Immature natural killer cell (primary cell): ENCODE measurements around the gene TNKS1BP1. TPM values are rescaled to one million over a fixed set of nuclear protein-coding genes. Genes with fewer than 3 reads are reported as not detected.

ENCODE experiments used
- DNase-seq, 3 donors: peaks; one replicate each; pipeline ENCODE4 v3.0.0; 2022; ENCODE audit warnings: mixed read lengths in 1 of 3
- H3K27ac Mint-ChIP-seq, 6 donors: one replicate each; pipeline ENCODE4 v1.8.0; 2020; ENCODE audit warnings: mixed read lengths in 6 of 6, mild to moderate bottlenecking in 5 of 6, inconsistent platforms in 4 of 6, moderate library complexity in 3 of 6
- H3K27me3 Mint-ChIP-seq, 3 donors: one replicate each; pipeline ENCODE4 v1.8.0; 2020 to 2021; ENCODE audit warnings: low read depth in 3 of 3, mild to moderate bottlenecking in 3 of 3, mixed read lengths in 3 of 3, moderate library complexity in 3 of 3, inconsistent platforms in 1 of 3
- H3K36me3 Mint-ChIP-seq, 3 donors: one replicate each; pipeline ENCODE4 v1.8.0; 2020; ENCODE audit warnings: mixed read lengths in 3 of 3, inconsistent platforms in 2 of 3, mild to moderate bottlenecking in 2 of 3
- H3K4me1 Mint-ChIP-seq, 2 donors: one replicate each; pipeline ENCODE4 v1.8.0; 2020; ENCODE audit warnings: inconsistent platforms in 2 of 2, mild to moderate bottlenecking in 2 of 2, mixed read lengths in 2 of 2, moderate library complexity in 1 of 2
- H3K4me3 Mint-ChIP-seq, 5 donors: one replicate each; pipeline ENCODE4 v1.8.0; 2020; ENCODE audit warnings: mild to moderate bottlenecking in 5 of 5, mixed read lengths in 5 of 5, inconsistent platforms in 3 of 5, moderate library complexity in 3 of 5
- H3K9me3 Mint-ChIP-seq, 6 donors: one replicate each; pipeline ENCODE4 v1.8.0; 2020; ENCODE audit warnings: mild to moderate bottlenecking in 6 of 6, mixed read lengths in 6 of 6, inconsistent platforms in 4 of 6, moderate library complexity in 3 of 6
- polyA plus RNA-seq, 3 donors: library from polyadenylated mRNA; unstranded; fragments of 300-500 nt; fragmentation: Illumina TruSeq; gene quantifications; one replicate each; pipeline ENCODE4 v1.2.3, GENCODE V29; 2021

Gene TNKS1BP1
- polyA plus RNA-seq, 3 donors from 2014 or later, result 1.0 to 1.7 (median 1.6) TPM

DNA sequence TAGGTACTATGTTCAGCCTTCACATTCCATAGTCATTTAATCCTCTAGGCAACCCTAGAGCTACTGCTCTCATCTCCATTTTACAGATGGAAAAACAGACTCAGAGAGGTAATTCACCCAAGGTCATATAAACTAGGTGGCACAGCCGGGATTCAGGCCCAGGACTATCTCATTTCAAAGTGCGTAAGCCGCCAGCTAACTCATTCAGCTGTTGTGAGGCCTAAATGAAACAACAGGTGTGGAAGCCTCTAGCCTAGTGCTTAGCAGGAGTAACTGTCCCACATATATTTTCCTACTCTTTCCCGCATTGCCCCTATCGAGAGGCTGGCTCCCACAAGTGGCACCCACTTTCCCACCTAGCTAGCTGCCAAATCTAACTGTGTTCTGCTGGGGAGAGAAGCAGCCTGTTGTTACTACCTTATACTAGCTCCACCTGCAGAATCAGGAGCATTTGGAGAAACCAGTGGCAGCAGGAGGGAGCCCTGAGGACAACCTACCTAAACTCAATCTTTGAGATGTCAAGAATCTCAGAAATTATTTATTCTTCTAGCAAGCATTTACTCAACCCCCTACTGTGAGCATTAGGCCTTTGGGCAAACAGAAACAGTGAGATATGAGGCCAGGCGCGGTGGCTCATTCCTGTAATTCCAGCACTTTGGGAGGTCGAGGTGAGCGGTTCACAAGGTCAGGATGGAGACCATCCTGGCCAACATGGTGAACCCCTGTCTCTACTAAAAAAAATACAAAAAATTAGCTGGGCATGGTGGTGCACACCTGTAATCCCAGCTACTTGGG, 35.3 kb upstream of the TNKS1BP1 start:
- H3K9me3 Mint-ChIP-seq, result no peaks in the 10 kb centered on the region
- H3K4me1 Mint-ChIP-seq, result no peaks in the 10 kb centered on the region

GRCh38 chr11:57359396-57359795, 34.6 kb upstream of the TNKS1BP1 start:
- Mint-ChIP-seq H3K27ac (no peak overlapping the region), H3K36me3 (peaks cover 0 to 3% (median 0%) of the 10 kb centered on the region in 3 donors), H3K27me3 (peaks cover 3 to 6% (median 5%) of the 10 kb centered on the region in 3 donors), H3K4me1 (peaks cover 3 to 6% of the 10 kb centered on the region in 2 donors), H3K9me3 (no peaks in the 10 kb centered on the region), H3K4me3 (no peak overlapping the region)
- no peak for DNase-seq

More for the DNA sequence above, 35.3 kb upstream of the TNKS1BP1 start:
- no peak overlapping the region for H3K4me3 Mint-ChIP-seq
- no peak overlapping the region for H3K27ac Mint-ChIP-seq
- H3K36me3 Mint-ChIP-seq, result no peaks in the 10 kb centered on the region
- peaks cover 1 to 4% (median 4%) of the 10 kb centered on the region in 3 donors for H3K27me3 Mint-ChIP-seq
- DNase-seq, result no peak

GRCh38 chr11:57358991-57359390, 34.2 kb upstream of the TNKS1BP1 start:
- peaks cover 3 to 9% of the 10 kb centered on the region in 2 donors for H3K4me1 Mint-ChIP-seq
- no peaks in the 10 kb centered on the region for H3K9me3 Mint-ChIP-seq
- H3K27ac Mint-ChIP-seq, result no peak overlapping the region
- H3K4me3 Mint-ChIP-seq, result no peak overlapping the region
- no peak for DNase-seq
- H3K27me3 Mint-ChIP-seq, result peaks cover 3 to 6% (median 5%) of the 10 kb centered on the region in 3 donors
- peaks cover 0 to 5% (median 0%) of the 10 kb centered on the region in 3 donors for H3K36me3 Mint-ChIP-seq

GRCh38 chr11:57358543-57358961, 33.8 kb upstream of the TNKS1BP1 start:
- Mint-ChIP-seq H3K4me1 (peaks cover 3 to 9% of the 10 kb centered on the region in 2 donors), H3K4me3 (no peak overlapping the region), H3K27ac (no peak overlapping the region), H3K27me3 (peaks cover 3 to 6% (median 5%) of the 10 kb centered on the region in 3 donors), H3K9me3 (no peaks in the 10 kb centered on the region), H3K36me3 (peaks cover 0 to 5% (median 0%) of the 10 kb centered on the region in 3 donors)
- DNase-seq, result no peak

DNA sequence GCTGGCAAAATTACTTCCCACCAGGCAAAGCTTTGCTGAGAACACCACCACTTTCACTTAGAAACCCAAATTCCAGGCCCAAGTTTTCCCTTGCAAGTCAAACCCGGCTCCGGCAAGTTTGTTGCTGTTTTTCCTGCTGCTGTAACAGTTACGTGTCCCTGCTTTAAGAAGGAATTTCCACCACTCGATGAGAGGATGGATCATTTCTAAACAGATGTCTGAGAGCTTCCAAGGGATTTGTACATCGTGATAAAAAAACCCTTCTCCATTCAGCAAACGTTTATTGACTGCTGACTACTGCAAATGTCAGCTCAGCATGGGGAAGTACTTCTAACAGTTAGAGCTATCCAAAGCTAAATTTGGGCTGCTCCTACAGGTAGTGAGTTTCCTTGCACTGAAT, 33.1 kb upstream of the TNKS1BP1 start:
- Mint-ChIP-seq H3K27ac (no peak overlapping the region), H3K36me3 (peaks cover 0 to 5% (median 0%) of the 10 kb centered on the region in 3 donors), H3K27me3 (peaks cover 1 to 6% (median 5%) of the 10 kb centered on the region in 3 donors), H3K4me3 (no peak overlapping the region), H3K4me1 (peaks cover 3 to 9% of the 10 kb centered on the region in 2 donors), H3K9me3 (no peaks in the 10 kb centered on the region)
- no peak for DNase-seq

DNA sequence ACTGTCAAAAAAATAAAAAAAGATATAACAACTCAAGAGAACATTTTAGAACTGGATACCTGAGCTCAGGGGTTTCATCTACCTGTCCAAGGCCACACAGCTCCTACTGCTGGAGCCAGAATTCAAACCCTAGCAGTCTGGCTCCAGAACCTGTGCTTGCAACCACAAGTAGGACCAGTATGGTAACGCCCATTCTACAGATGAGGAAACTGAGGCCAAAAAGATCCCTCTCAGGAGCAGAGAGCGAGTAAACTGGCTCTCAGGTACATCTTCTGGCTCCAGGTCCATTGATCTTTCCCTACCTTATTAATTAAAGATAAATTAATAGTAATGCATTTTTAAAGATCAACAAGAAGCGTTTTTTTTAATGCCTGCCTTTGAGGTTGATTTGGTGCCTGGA, 32.6 kb upstream of the TNKS1BP1 start:
- peaks cover 0 to 5% (median 0%) of the 10 kb centered on the region in 3 donors for H3K36me3 Mint-ChIP-seq
- no peaks in the 10 kb centered on the region for H3K9me3 Mint-ChIP-seq
- H3K27ac Mint-ChIP-seq, result no peak overlapping the region
- no peak overlapping the region for H3K4me3 Mint-ChIP-seq
- peaks cover 3 to 9% of the 10 kb centered on the region in 2 donors for H3K4me1 Mint-ChIP-seq
- no peak for DNase-seq
- H3K27me3 Mint-ChIP-seq, result peaks cover 1 to 8% (median 5%) of the 10 kb centered on the region in 3 donors

DNA sequence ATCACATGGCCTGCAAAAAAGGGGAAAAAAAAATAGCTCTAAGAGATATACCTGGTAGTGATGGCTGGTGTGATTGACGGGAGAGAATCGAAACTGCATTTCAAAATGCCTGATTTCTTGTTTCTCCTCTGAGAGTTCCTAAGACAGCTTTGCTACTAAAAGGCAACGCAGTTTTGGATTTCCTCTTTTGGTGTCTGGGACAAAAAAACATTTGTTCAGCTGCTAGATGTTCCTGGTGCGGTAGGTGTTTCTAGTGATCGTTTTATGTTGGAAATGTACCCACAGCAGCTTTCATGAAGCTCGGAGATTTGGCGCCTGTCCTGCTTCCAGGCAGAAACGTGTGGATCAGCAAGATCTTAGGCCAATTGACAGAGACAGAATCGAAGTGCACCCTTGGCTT, 31.5 kb upstream of the TNKS1BP1 start:
- Mint-ChIP-seq H3K4me1 (peaks cover 3 to 9% of the 10 kb centered on the region in 2 donors), H3K9me3 (no peaks in the 10 kb centered on the region), H3K27me3 (peaks cover 1 to 8% (median 3%) of the 10 kb centered on the region in 3 donors), H3K27ac (no peak overlapping the region), H3K4me3 (no peak overlapping the region), H3K36me3 (peaks cover 0 to 5% (median 4%) of the 10 kb centered on the region in 3 donors)
- DNase-seq, result no peak

DNA sequence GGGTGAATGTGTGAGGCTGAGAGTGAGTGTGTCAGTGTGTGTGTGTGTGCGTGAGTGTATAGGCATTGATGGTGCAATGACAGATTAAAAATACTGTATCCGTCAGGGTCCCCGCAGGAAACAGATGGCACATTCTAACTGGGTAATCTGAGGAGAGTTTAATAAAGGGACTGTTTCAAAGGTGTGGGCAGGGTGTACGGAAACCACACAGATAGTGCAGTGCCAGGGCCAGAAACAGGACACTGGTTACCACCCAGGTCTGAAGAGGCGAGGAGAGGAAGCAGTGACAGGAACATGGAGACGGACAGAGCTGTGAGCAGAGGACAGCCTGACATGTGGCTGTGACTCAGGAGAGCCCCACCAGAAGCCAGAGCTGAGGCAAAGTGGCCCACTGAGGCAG, 29.9 kb upstream of the TNKS1BP1 start:
- H3K4me3 Mint-ChIP-seq, result no peak overlapping the region
- peak overlapping the region in 2 of 6 donors; percentile 31 to 72 for H3K27ac Mint-ChIP-seq
- H3K4me1 Mint-ChIP-seq, result peaks cover 6 to 9% of the 10 kb centered on the region in 2 donors
- no peaks in the 10 kb centered on the region for H3K9me3 Mint-ChIP-seq
- peaks cover 0 to 5% (median 5%) of the 10 kb centered on the region in 3 donors for H3K36me3 Mint-ChIP-seq
- peaks cover 1 to 8% (median 3%) of the 10 kb centered on the region in 3 donors for H3K27me3 Mint-ChIP-seq
- no peak for DNase-seq

DNA sequence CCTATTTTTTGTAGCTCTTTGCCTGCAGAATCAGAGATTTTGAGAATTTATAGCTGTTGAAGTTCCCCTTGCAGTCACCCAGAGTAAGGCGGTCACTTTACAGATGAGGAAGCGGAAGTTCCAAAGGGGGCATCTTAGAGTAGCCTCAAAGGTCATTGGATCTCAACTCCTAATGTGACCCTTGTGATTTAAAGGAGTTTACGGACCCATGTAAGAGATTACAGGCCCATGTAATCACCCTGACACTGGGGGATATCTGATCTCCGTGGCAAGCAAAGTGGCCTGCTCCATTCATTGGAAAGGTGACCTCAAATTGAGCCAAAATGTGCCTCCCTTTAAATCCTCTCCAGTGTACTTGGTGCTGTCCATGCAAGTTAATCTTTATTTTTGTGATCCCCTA, 29.1 kb upstream of the TNKS1BP1 start:
- DNase-seq, result no peak
- peaks cover 6 to 9% of the 10 kb centered on the region in 2 donors for H3K4me1 Mint-ChIP-seq
- peaks cover 1 to 8% (median 2%) of the 10 kb centered on the region in 3 donors for H3K27me3 Mint-ChIP-seq
- no peaks in the 10 kb centered on the region for H3K9me3 Mint-ChIP-seq
- no peak overlapping the region for H3K4me3 Mint-ChIP-seq
- peaks cover 0 to 5% (median 5%) of the 10 kb centered on the region in 3 donors for H3K36me3 Mint-ChIP-seq
- no peak overlapping the region for H3K27ac Mint-ChIP-seq

DNA sequence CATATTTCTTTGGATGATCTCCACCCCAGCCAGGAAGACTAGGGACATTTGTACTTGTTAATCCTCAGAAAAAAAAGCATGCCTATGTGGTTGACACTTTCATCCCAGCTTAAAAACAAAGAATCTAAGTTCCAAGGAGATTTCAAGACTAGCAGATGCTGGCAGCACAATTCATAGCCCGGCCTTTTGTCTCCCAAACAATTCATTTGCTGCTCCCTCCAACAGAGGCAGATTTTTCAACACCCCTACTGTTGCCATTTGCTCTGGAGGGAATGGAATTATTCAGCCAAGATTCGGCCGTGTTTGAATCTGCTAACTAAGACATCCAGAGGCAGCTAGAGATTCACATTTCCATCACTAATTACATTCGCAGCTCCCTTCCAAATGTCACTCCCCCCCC, 28.7 kb upstream of the TNKS1BP1 start:
- DNase-seq, result no peak
- no peak overlapping the region for H3K4me3 Mint-ChIP-seq
- peaks cover 1 to 8% (median 2%) of the 10 kb centered on the region in 3 donors for H3K27me3 Mint-ChIP-seq
- H3K4me1 Mint-ChIP-seq, result peaks cover 6 to 9% of the 10 kb centered on the region in 2 donors
- H3K27ac Mint-ChIP-seq, result no peak overlapping the region
- no peaks in the 10 kb centered on the region for H3K9me3 Mint-ChIP-seq
- peaks cover 0 to 5% (median 5%) of the 10 kb centered on the region in 3 donors for H3K36me3 Mint-ChIP-seq

- H3K27ac Mint-ChIP-seq, result no peak overlapping the region
These were observed 28.3 kb upstream of the TNKS1BP1 start for GRCh38 chr11:57353036-57353435.

GRCh38 chr11:57349491-57350274, 24.9 kb upstream of the TNKS1BP1 start:
- DNase-seq, result peak; percentile 48 to 59 (median 51)
- peaks cover 0 to 4% (median 4%) of the 10 kb centered on the region in 3 donors for H3K27me3 Mint-ChIP-seq
- no peaks in the 10 kb centered on the region for H3K9me3 Mint-ChIP-seq
- H3K4me1 Mint-ChIP-seq, result peaks cover 4 to 5% of the 10 kb centered on the region in 2 donors
- H3K36me3 Mint-ChIP-seq, result peaks cover 0 to 5% (median 4%) of the 10 kb centered on the region in 3 donors
- peak overlapping the region in 1 of 5 donors; percentile 20 for H3K4me3 Mint-ChIP-seq
- no peak overlapping the region for H3K27ac Mint-ChIP-seq

More at GRCh38 chr11:57353036-57353435, 28.3 kb upstream of the TNKS1BP1 start:
- peaks cover 1 to 8% (median 2%) of the 10 kb centered on the region in 3 donors for H3K27me3 Mint-ChIP-seq
- DNase-seq, result no peak
- H3K9me3 Mint-ChIP-seq, result no peaks in the 10 kb centered on the region
- peaks cover 0 to 5% (median 5%) of the 10 kb centered on the region in 3 donors for H3K36me3 Mint-ChIP-seq
- peaks cover 6 to 9% of the 10 kb centered on the region in 2 donors for H3K4me1 Mint-ChIP-seq
- H3K4me3 Mint-ChIP-seq, result no peak overlapping the region

- peaks cover 0 to 3% of the 10 kb centered on the region in 2 donors for H3K4me1 Mint-ChIP-seq
- H3K4me3 Mint-ChIP-seq, result no peak overlapping the region
- peaks cover 0 to 4% (median 3%) of the 10 kb centered on the region in 3 donors for H3K27me3 Mint-ChIP-seq
- DNase-seq, result no peak
- H3K9me3 Mint-ChIP-seq, result no peaks in the 10 kb centered on the region
- H3K27ac Mint-ChIP-seq, result no peak overlapping the region
- peaks cover 0 to 5% (median 0%) of the 10 kb centered on the region in 3 donors for H3K36me3 Mint-ChIP-seq
These were observed 24.0 kb upstream of the TNKS1BP1 start for GRCh38 chr11:57348636-57349313.
